ENCODE data around the gene GNG2. TPM values are rescaled to one million over a fixed set of nuclear protein-coding genes. Genes with fewer than 3 reads are reported as not detected.

GNG2 gene
- total and polyA plus RNA-seq, 9 of the 15 experiments (the other 6 are each of a cell fraction or from before 2014, with no cell fraction given), result 0.18 TPM; not detected in 8

GRCh38 chr14:51821822-51822221 is 38.6 kb upstream of the GNG2 start:
- no peaks in the 10 kb centered on the region for H3K79me2 ChIP-seq (ENCODE audit: control insufficient read depth, insufficient read depth, low read length)
- H3K36me3 ChIP-seq (ENCODE audit: control insufficient read depth, insufficient read depth, low read length), result no peaks in the 10 kb centered on the region
- intact Hi-C loops (cut with micrococcal nuclease) (no loop called here), in situ Hi-C loops (cut with MboI) (no loop called here)
- no peak overlapping the region for H3K4me2 ChIP-seq (ENCODE audit: insufficient read depth, low read length)
- TF ChIP-seq ZNF668 (CRISPR knock-in tag; IDR thresholded peaks at IDR 0.05) (no peak), YY1 (IDR thresholded peaks at IDR 0.05; ENCODE audit: borderline replicate concordance in 1 of 3, control insufficient read depth in 1 of 3, extremely low read depth in 1 of 3, insufficient read depth in 3 of 3, insufficient read length in 1 of 3, insufficient replicate concordance in 2 of 3, low read depth in 1 of 3, low read length in 2 of 3) (no peak), EP300 (IDR thresholded peaks at IDR 0.05; ENCODE audit: low read length) (no peak), SMAD4 (CRISPR knock-in tag; conservative IDR thresholded peaks at IDR 0.05) (no peak), U2AF1 (optimal IDR thresholded peaks at IDR 0.05; ENCODE audit: low read depth, low read length) (no peak), CREB1 (IDR thresholded peaks at IDR 0.05) (no peak), CREB1 (CRISPR knock-in tag; IDR thresholded peaks at IDR 0.05) (no peak)
- no peak overlapping the region for H3K9ac ChIP-seq (ENCODE audit: insufficient read depth in 1 of 2, low read depth in 2 of 2, low read length in 2 of 2)
- ATAC-seq (no peak), FAIRE-seq (no peak), DNase-seq (ENCODE audit: extremely low read depth in 1 of 4, low spot score in 3 of 4) (no peak)
- CTCF ChIA-PET (ENCODE audit: low intra/inter-chr PET ratio), result no interaction called here
- POLR2A ChIA-PET, result no interaction called here
- no peaks in the 10 kb centered on the region for H4K20me1 ChIP-seq (replicated peaks; ENCODE audit: control insufficient read depth, insufficient read depth, low read length)
- H2AFZ ChIP-seq (ENCODE audit: low read depth, low read length), result no peak overlapping the region
- no peaks in the 10 kb centered on the region for H3K9me1 ChIP-seq (ENCODE audit: control insufficient read depth, insufficient read depth, low read length)
- H3K27ac ChIP-seq (ENCODE audit: extremely low read depth, low read depth, low read length), result no peak overlapping the region
- no peaks in the 10 kb centered on the region for H3K4me1 ChIP-seq (replicated peaks in 1 of 2; ENCODE audit: control insufficient read depth in 2 of 2, insufficient read depth in 2 of 2, low read length in 2 of 2)
- no peaks in the 10 kb centered on the region for H3K9me3 ChIP-seq (replicated peaks; ENCODE audit: control insufficient read depth, insufficient read depth, low read depth, low read length)
- H3K4me3 ChIP-seq, result no peak overlapping the region
- no TSS peak for BruUV-seq (replicated peaks)
- no peaks in the 10 kb centered on the region for H3K27me3 ChIP-seq (ENCODE audit: control insufficient read depth in 2 of 2, insufficient read depth in 2 of 2, low read length in 2 of 2)

- Histone ChIP-seq H2AFZ (ENCODE audit: low read depth, low read length) (no peak overlapping the region), H3K79me2 (ENCODE audit: control insufficient read depth, insufficient read depth, low read length) (no peaks in the 10 kb centered on the region), H3K9me1 (ENCODE audit: control insufficient read depth, insufficient read depth, low read length) (no peaks in the 10 kb centered on the region), H3K9me3 (replicated peaks; ENCODE audit: control insufficient read depth, insufficient read depth, low read depth, low read length) (no peaks in the 10 kb centered on the region), H3K4me2 (ENCODE audit: insufficient read depth, low read length) (no peak overlapping the region), H3K9ac (ENCODE audit: insufficient read depth in 1 of 2, low read depth in 2 of 2, low read length in 2 of 2) (no peak overlapping the region), H3K27me3 (ENCODE audit: control insufficient read depth in 2 of 2, insufficient read depth in 2 of 2, low read length in 2 of 2) (no peaks in the 10 kb centered on the region), H3K27ac (ENCODE audit: extremely low read depth, low read depth, low read length) (no peak overlapping the region), H3K4me1 (replicated peaks in 1 of 2; ENCODE audit: control insufficient read depth in 2 of 2, insufficient read depth in 2 of 2, low read length in 2 of 2) (no peaks in the 10 kb centered on the region), H3K36me3 (ENCODE audit: control insufficient read depth, insufficient read depth, low read length) (no peaks in the 10 kb centered on the region), H3K4me3 (no peak overlapping the region), H4K20me1 (replicated peaks; ENCODE audit: control insufficient read depth, insufficient read depth, low read length) (no peaks in the 10 kb centered on the region)
- WGBS (ENCODE audit: insufficient coverage, low coverage, missing lambda C conversion rate), result 0% methylated on average over 1 of the region's 2 CpGs
- in situ Hi-C loops (cut with MboI), result no loop called here
- no TSS peak for BruUV-seq (replicated peaks)
- intact Hi-C loops (cut with micrococcal nuclease), result no loop called here
- DNase-seq (ENCODE audit: extremely low read depth in 1 of 4, low spot score in 3 of 4), result no peak
- POLR2A ChIA-PET, result no interaction called here
- TF ChIP-seq ZNF23 (CRISPR knock-in tag; IDR thresholded peaks at IDR 0.05), result no peak
- FAIRE-seq, result no peak
- ATAC-seq, result no peak
- CTCF ChIA-PET (ENCODE audit: low intra/inter-chr PET ratio), result no interaction called here
Observed at GRCh38 chr14:51822499-51822898, 37.9 kb upstream of the GNG2 start.
